Astrocyte (in vitro differentiated cells and primary cell): ENCODE results near the gene ATP6V1E1. TPM values are rescaled to one million over a fixed set of nuclear protein-coding genes. Genes with fewer than 3 reads are reported as not detected.
"Not testable (repeated sequence)": the region's sequence is repeated elsewhere in the genome, so short reads cannot be mapped to it uniquely, and the experiment has no call there.

Experiments
- DNase-seq: peaks from one replicate; pipeline ENCODE4 v3.0.0-alpha.2; 2010; ENCODE audit warnings: low read depth
- FAIRE-seq: peaks from 2 replicates; lab custom pipeline; 2011; peaks lifted over from hg19 to GRCh38; lab: Jason Lieb, UNC
- H2AFZ ChIP-seq: 2 replicates; pipeline ENCODE4 v1.6.0; 2012; ENCODE audit warnings: low read depth, low read length, inconsistent platforms
- H3K27ac ChIP-seq: 2 replicates; pipeline ENCODE4 v1.5.1; 2011; ENCODE audit warnings: low read depth, low read length, inconsistent platforms
- H3K27me3 ChIP-seq: 2 replicates; pipeline ENCODE4 v1.6.0; 2011; ENCODE audit warnings: low read length, inconsistent platforms; ENCODE audit not compliant: insufficient read depth
- H3K36me3 ChIP-seq: 2 replicates; pipeline ENCODE4 v1.5.1; 2011; ENCODE audit warnings: low read length, inconsistent platforms; ENCODE audit not compliant: insufficient read depth
- H3K4me1 ChIP-seq: 2 replicates; pipeline ENCODE4 v1.5.1; 2011; ENCODE audit warnings: low read length, inconsistent platforms; ENCODE audit not compliant: insufficient read depth
- H3K4me2 ChIP-seq: 2 replicates; pipeline ENCODE4 v1.6.0; 2012; ENCODE audit warnings: low read length, inconsistent platforms
- H3K4me3 ChIP-seq: 2 replicates; pipeline ENCODE4 v1.5.1; 2011; ENCODE audit warnings: low read depth, mild to moderate bottlenecking, low read length, inconsistent platforms; ENCODE audit not compliant: insufficient read depth
- H3K79me2 ChIP-seq: 2 replicates; pipeline ENCODE4 v1.6.0; 2012; ENCODE audit warnings: mild to moderate bottlenecking, low read length, inconsistent platforms; ENCODE audit not compliant: insufficient read depth
- H3K9ac ChIP-seq: 2 replicates; pipeline ENCODE4 v1.6.0; 2012; ENCODE audit warnings: mild to moderate bottlenecking, low read length, inconsistent platforms
- H3K9me3 ChIP-seq: 2 replicates; pipeline ENCODE4 v1.5.1; 2012; ENCODE audit warnings: low read depth, mild to moderate bottlenecking, low read length, inconsistent platforms; ENCODE audit not compliant: insufficient read depth
- H4K20me1 ChIP-seq: 2 replicates; pipeline ENCODE4 v1.6.0; 2012; ENCODE audit warnings: low read length, inconsistent platforms; ENCODE audit not compliant: insufficient read depth
- H3K27ac Mint-ChIP-seq: one replicate; pipeline ENCODE4 v1.8.0; 2021; ENCODE audit warnings: mild to moderate bottlenecking, mixed read lengths; ENCODE audit not compliant: unreplicated experiment
- H3K27me3 Mint-ChIP-seq: one replicate; pipeline ENCODE4 v1.8.0; 2021; ENCODE audit warnings: low read depth, mixed read lengths; ENCODE audit not compliant: unreplicated experiment
- H3K36me3 Mint-ChIP-seq: one replicate; pipeline ENCODE4 v1.8.0; 2021; ENCODE audit warnings: low read depth, mixed read lengths; ENCODE audit not compliant: unreplicated experiment
- H3K4me1 Mint-ChIP-seq: one replicate; pipeline ENCODE4 v1.8.0; 2021; ENCODE audit warnings: low read depth, mixed read lengths; ENCODE audit not compliant: unreplicated experiment
- H3K4me3 Mint-ChIP-seq: one replicate; pipeline ENCODE4 v1.8.0; 2021; ENCODE audit warnings: mild to moderate bottlenecking, moderate library complexity, mixed read lengths; ENCODE audit not compliant: unreplicated experiment
- H3K9me3 Mint-ChIP-seq: one replicate; pipeline ENCODE4 v1.8.0; 2021; ENCODE audit warnings: mild to moderate bottlenecking, mixed read lengths; ENCODE audit not compliant: unreplicated experiment
- CTCF ChIP-seq: IDR thresholded peaks from 2 replicates; pipeline ENCODE4 v1.5.1; 2011; ENCODE audit warnings: low read depth, mild to moderate bottlenecking, inconsistent platforms, low read length, moderate library complexity; ENCODE audit not compliant: insufficient read depth
- EZH2 ChIP-seq: IDR thresholded peaks from 2 replicates; pipeline ENCODE4 v1.6.1; 2012; ENCODE audit warnings: mild to moderate bottlenecking, low read length, inconsistent platforms; ENCODE audit not compliant: insufficient read depth
- total RNA-seq: library from RNA; stranded (reverse); gene quantifications from 2 replicates; pipeline ENCODE4 v1.2.1, GENCODE V29; 2021

The ATP6V1E1 gene
- total RNA-seq, 1 donor from 2014 or later, result 160 TPM

- Histone ChIP-seq H3K9me3 (no peaks in the 10 kb centered on the region), H3K4me2 (peak overlapping the region; percentile 88), H4K20me1 (no peaks in the 10 kb centered on the region), H2AFZ (peak overlapping the region; percentile 88), H3K27me3 (no peaks in the 10 kb centered on the region), H3K79me2 (no peaks in the 10 kb centered on the region), H3K36me3 (no peaks in the 10 kb centered on the region), H3K9ac (peak overlapping the region; percentile 70), H3K4me1 (peaks cover 26% of the 10 kb centered on the region), H3K4me3 (peak overlapping the region; percentile 49), H3K27ac (peak overlapping the region; percentile 65)
- Mint-ChIP-seq H3K27me3 (peaks cover 4% of the 10 kb centered on the region), H3K9me3 (no peaks in the 10 kb centered on the region), H3K4me1 (peaks cover 15% of the 10 kb centered on the region), H3K4me3 (no peak overlapping the region), H3K27ac (no peak overlapping the region), H3K36me3 (no peaks in the 10 kb centered on the region)
- TF ChIP-seq EZH2 (no peak), CTCF (no peak)
- peak; percentile 68 for FAIRE-seq
- DNase-seq, result peak; percentile 76
Observed at GRCh38 chr22:17570851-17571631, 57.5 kb downstream of the ATP6V1E1 start.

GRCh38 chr22:17569971-17570511 lies 58.5 kb downstream of the ATP6V1E1 start:
- H3K27me3 ChIP-seq, result no peaks in the 10 kb centered on the region
- no peaks in the 10 kb centered on the region for H3K36me3 Mint-ChIP-seq
- FAIRE-seq (no peak), DNase-seq (peak; percentile 23)
- peak overlapping the region; percentile 70 for H3K9ac ChIP-seq
- peaks cover 24% of the 10 kb centered on the region for H3K4me1 ChIP-seq
- H2AFZ ChIP-seq, result peak overlapping the region; percentile 1
- no peak overlapping the region for H3K27ac Mint-ChIP-seq
- H3K4me2 ChIP-seq, result peak overlapping the region; percentile 88
- H4K20me1 ChIP-seq, result no peaks in the 10 kb centered on the region
- TF ChIP-seq CTCF (no peak), EZH2 (no peak)
- peak overlapping the region; percentile 65 for H3K27ac ChIP-seq
- peak overlapping the region; percentile 48 for H3K4me3 ChIP-seq
- H3K9me3 Mint-ChIP-seq, result no peaks in the 10 kb centered on the region
- H3K36me3 ChIP-seq, result no peaks in the 10 kb centered on the region
- H3K9me3 ChIP-seq, result no peaks in the 10 kb centered on the region
- peaks cover 15% of the 10 kb centered on the region for H3K4me1 Mint-ChIP-seq
- H3K79me2 ChIP-seq, result no peaks in the 10 kb centered on the region
- peaks cover 4% of the 10 kb centered on the region for H3K27me3 Mint-ChIP-seq
- no peak overlapping the region for H3K4me3 Mint-ChIP-seq

- H3K36me3 ChIP-seq, result no peaks in the 10 kb centered on the region
- no peak for DNase-seq
- peaks cover 3% of the 10 kb centered on the region for H3K27me3 ChIP-seq
- H3K79me2 ChIP-seq, result no peaks in the 10 kb centered on the region
- H3K4me1 ChIP-seq, result peaks cover 32% of the 10 kb centered on the region
- no peak for FAIRE-seq
- no peak overlapping the region for H3K27ac ChIP-seq
- no peak overlapping the region for H3K4me2 ChIP-seq
- Mint-ChIP-seq H3K36me3 (peaks cover 4% of the 10 kb centered on the region), H3K4me1 (peaks cover 26% of the 10 kb centered on the region), H3K27ac (no peak overlapping the region), H3K9me3 (no peaks in the 10 kb centered on the region), H3K27me3 (no peaks in the 10 kb centered on the region), H3K4me3 (no peak overlapping the region)
- no peak for TF ChIP-seq EZH2
- H3K4me3 ChIP-seq, result no peak overlapping the region
- no peak overlapping the region for H3K9ac ChIP-seq
- no peaks in the 10 kb centered on the region for H4K20me1 ChIP-seq
- no peak overlapping the region for H2AFZ ChIP-seq
- H3K9me3 ChIP-seq, result no peaks in the 10 kb centered on the region
Observed at GRCh38 chr22:17566776-17567175, 61.8 kb downstream of the ATP6V1E1 start.

- H3K4me3 ChIP-seq, H3K27ac ChIP-seq, H3K36me3 Mint-ChIP-seq, H3K4me3 Mint-ChIP-seq, H3K9me3 Mint-ChIP-seq, H4K20me1 ChIP-seq, H3K9me3 ChIP-seq, H2AFZ ChIP-seq, H3K4me2 ChIP-seq, H3K9ac ChIP-seq, DNase-seq, H3K27me3 Mint-ChIP-seq, H3K27me3 ChIP-seq, H3K27ac Mint-ChIP-seq, H3K36me3 ChIP-seq, H3K79me2 ChIP-seq, FAIRE-seq: not testable (repeated sequence)
- peaks cover 26% of the 10 kb centered on the region for H3K4me1 Mint-ChIP-seq
- H3K4me1 ChIP-seq, result peaks cover 29% of the 10 kb centered on the region
Observed at GRCh38 chr22:17566016-17566687, 62.4 kb downstream of the ATP6V1E1 start.
